ENCODE data around the gene PRCD. TPM values are rescaled to one million over a fixed set of nuclear protein-coding genes. Genes with fewer than 3 reads are reported as not detected.

PRCD gene
- total RNA-seq, 1 donor from 2014 or later = 0.52 TPM

- no peaks in the 10 kb centered on the region for H3K36me3 ChIP-seq (ENCODE audit: control insufficient read depth in 3 of 3, insufficient read depth in 3 of 3, low read length in 3 of 3)
- peak overlapping the region in 1 of 3 donors; percentile 35 for H3K4me3 ChIP-seq (ENCODE audit: low read length in 3 of 3)
- peaks cover 0 to 4% (median 0%) of the 10 kb centered on the region in 3 donors for H3K27me3 ChIP-seq (ENCODE audit: control insufficient read depth in 3 of 3, insufficient read depth in 3 of 3, low read length in 3 of 3)
- H3K9ac ChIP-seq (ENCODE audit: low read depth in 1 of 3, low read length in 3 of 3) = peak overlapping the region in 2 of 3 donors; percentile 50 to 59
- H3K9me3 ChIP-seq (ENCODE audit: control insufficient read depth in 3 of 3, low read length in 3 of 3) = no peaks in the 10 kb centered on the region
- H3K27ac ChIP-seq (ENCODE audit: low read depth, low read length) = peak overlapping the region; percentile 76
- peaks cover 56 to 59% (median 57%) of the 10 kb centered on the region in 3 donors for H3K4me1 ChIP-seq (ENCODE audit: control insufficient read depth in 3 of 3, insufficient read depth in 3 of 3, low read length in 3 of 3)
These were observed 12.3 kb upstream of the PRCD start for GRCh38 chr17:76527430-76528111.

GRCh38 chr17:76528156-76528527, 11.7 kb upstream of the PRCD start:
- H3K9me3 ChIP-seq (ENCODE audit: control insufficient read depth in 3 of 3, low read length in 3 of 3) = no peaks in the 10 kb centered on the region
- H3K9ac ChIP-seq (ENCODE audit: low read depth in 1 of 3, low read length in 3 of 3) = peak overlapping the region; percentile 43 to 64 (median 45)
- H3K36me3 ChIP-seq (ENCODE audit: control insufficient read depth in 3 of 3, insufficient read depth in 3 of 3, low read length in 3 of 3) = no peaks in the 10 kb centered on the region
- H3K27me3 ChIP-seq (ENCODE audit: control insufficient read depth in 3 of 3, insufficient read depth in 3 of 3, low read length in 3 of 3) = peaks cover 0 to 4% (median 0%) of the 10 kb centered on the region in 3 donors
- H3K27ac ChIP-seq (ENCODE audit: low read depth, low read length) = peak overlapping the region; percentile 90
- peaks cover 53 to 58% (median 53%) of the 10 kb centered on the region in 3 donors for H3K4me1 ChIP-seq (ENCODE audit: control insufficient read depth in 3 of 3, insufficient read depth in 3 of 3, low read length in 3 of 3)
- H3K4me3 ChIP-seq (ENCODE audit: low read length in 3 of 3) = peak overlapping the region in 1 of 3 donors; percentile 14

- Histone ChIP-seq H3K27ac (ENCODE audit: low read depth, low read length) (peak overlapping the region; percentile 90), H3K36me3 (ENCODE audit: control insufficient read depth in 3 of 3, insufficient read depth in 3 of 3, low read length in 3 of 3) (no peaks in the 10 kb centered on the region), H3K27me3 (ENCODE audit: control insufficient read depth in 3 of 3, insufficient read depth in 3 of 3, low read length in 3 of 3) (peaks cover 0 to 4% (median 0%) of the 10 kb centered on the region in 3 donors), H3K4me3 (ENCODE audit: low read length in 3 of 3) (peak overlapping the region in 1 of 3 donors; percentile 24), H3K9me3 (ENCODE audit: control insufficient read depth in 3 of 3, low read length in 3 of 3) (no peaks in the 10 kb centered on the region), H3K9ac (ENCODE audit: low read depth in 1 of 3, low read length in 3 of 3) (peak overlapping the region; percentile 43 to 69 (median 64)), H3K4me1 (ENCODE audit: control insufficient read depth in 3 of 3, insufficient read depth in 3 of 3, low read length in 3 of 3) (peaks cover 50 to 54% (median 51%) of the 10 kb centered on the region in 3 donors)
These were observed 11.2 kb upstream of the PRCD start for GRCh38 chr17:76528528-76529223.

GRCh38 chr17:76529224-76530094, 10.4 kb upstream of the PRCD start:
- Histone ChIP-seq H3K4me1 (ENCODE audit: control insufficient read depth in 3 of 3, insufficient read depth in 3 of 3, low read length in 3 of 3) (peaks cover 49 to 54% (median 50%) of the 10 kb centered on the region in 3 donors), H3K4me3 (ENCODE audit: low read length in 3 of 3) (peak overlapping the region in 2 of 3 donors; percentile 22 to 24), H3K9me3 (ENCODE audit: control insufficient read depth in 3 of 3, low read length in 3 of 3) (no peaks in the 10 kb centered on the region), H3K27me3 (ENCODE audit: control insufficient read depth in 3 of 3, insufficient read depth in 3 of 3, low read length in 3 of 3) (peaks cover 0 to 4% (median 0%) of the 10 kb centered on the region in 3 donors), H3K27ac (ENCODE audit: low read depth, low read length) (peak overlapping the region; percentile 90), H3K9ac (ENCODE audit: low read depth in 1 of 3, low read length in 3 of 3) (peak overlapping the region in 2 of 3 donors; percentile 64 to 69), H3K36me3 (ENCODE audit: control insufficient read depth in 3 of 3, insufficient read depth in 3 of 3, low read length in 3 of 3) (no peaks in the 10 kb centered on the region)

- Histone ChIP-seq H3K4me3 (ENCODE audit: low read length in 3 of 3) (peak overlapping the region in 1 of 3 donors; percentile 13), H3K36me3 (ENCODE audit: control insufficient read depth in 3 of 3, insufficient read depth in 3 of 3, low read length in 3 of 3) (no peaks in the 10 kb centered on the region), H3K27ac (ENCODE audit: low read depth, low read length) (peak overlapping the region; percentile 90), H3K9ac (ENCODE audit: low read depth in 1 of 3, low read length in 3 of 3) (peak overlapping the region; percentile 50 to 64 (median 61)), H3K9me3 (ENCODE audit: control insufficient read depth in 3 of 3, low read length in 3 of 3) (no peaks in the 10 kb centered on the region), H3K27me3 (ENCODE audit: control insufficient read depth in 3 of 3, insufficient read depth in 3 of 3, low read length in 3 of 3) (peaks cover 0 to 4% (median 0%) of the 10 kb centered on the region in 3 donors), H3K4me1 (ENCODE audit: control insufficient read depth in 3 of 3, insufficient read depth in 3 of 3, low read length in 3 of 3) (peaks cover 46 to 49% (median 47%) of the 10 kb centered on the region in 3 donors)
These were observed 9.6 kb upstream of the PRCD start for GRCh38 chr17:76530095-76530723.

GRCh38 chr17:76530811-76531485, 8.9 kb upstream of the PRCD start:
- Histone ChIP-seq H3K36me3 (ENCODE audit: control insufficient read depth in 3 of 3, insufficient read depth in 3 of 3, low read length in 3 of 3) (no peaks in the 10 kb centered on the region), H3K4me1 (ENCODE audit: control insufficient read depth in 3 of 3, insufficient read depth in 3 of 3, low read length in 3 of 3) (peaks cover 45 to 55% (median 46%) of the 10 kb centered on the region in 3 donors), H3K27me3 (ENCODE audit: control insufficient read depth in 3 of 3, insufficient read depth in 3 of 3, low read length in 3 of 3) (peaks cover 0 to 5% (median under 1%) of the 10 kb centered on the region in 3 donors), H3K9ac (ENCODE audit: low read depth in 1 of 3, low read length in 3 of 3) (peak overlapping the region; percentile 50 to 64 (median 61)), H3K9me3 (ENCODE audit: control insufficient read depth in 3 of 3, low read length in 3 of 3) (no peaks in the 10 kb centered on the region), H3K27ac (ENCODE audit: low read depth, low read length) (peak overlapping the region; percentile 90), H3K4me3 (ENCODE audit: low read length in 3 of 3) (peak overlapping the region in 1 of 3 donors; percentile 22)

- H3K9ac ChIP-seq (ENCODE audit: low read depth in 1 of 3, low read length in 3 of 3) = no peak overlapping the region
- H3K27me3 ChIP-seq (ENCODE audit: control insufficient read depth in 3 of 3, insufficient read depth in 3 of 3, low read length in 3 of 3) = peaks cover 0 to 11% (median 6%) of the 10 kb centered on the region in 3 donors
- peak overlapping the region in 1 of 3 donors; percentile 22 for H3K4me3 ChIP-seq (ENCODE audit: low read length in 3 of 3)
- peak overlapping the region; percentile 90 for H3K27ac ChIP-seq (ENCODE audit: low read depth, low read length)
- no peaks in the 10 kb centered on the region for H3K36me3 ChIP-seq (ENCODE audit: control insufficient read depth in 3 of 3, insufficient read depth in 3 of 3, low read length in 3 of 3)
- peaks cover 51 to 61% (median 52%) of the 10 kb centered on the region in 3 donors for H3K4me1 ChIP-seq (ENCODE audit: control insufficient read depth in 3 of 3, insufficient read depth in 3 of 3, low read length in 3 of 3)
- H3K9me3 ChIP-seq (ENCODE audit: control insufficient read depth in 3 of 3, low read length in 3 of 3) = no peaks in the 10 kb centered on the region
These were observed 8.3 kb upstream of the PRCD start for GRCh38 chr17:76531486-76532038.

- Histone ChIP-seq H3K4me3 (ENCODE audit: low read length in 3 of 3) (no peak overlapping the region), H3K9me3 (ENCODE audit: control insufficient read depth in 3 of 3, low read length in 3 of 3) (no peaks in the 10 kb centered on the region), H3K27ac (ENCODE audit: low read depth, low read length) (peak overlapping the region; percentile 90), H3K9ac (ENCODE audit: low read depth in 1 of 3, low read length in 3 of 3) (peak overlapping the region in 1 of 3 donors; percentile 40), H3K27me3 (ENCODE audit: control insufficient read depth in 3 of 3, insufficient read depth in 3 of 3, low read length in 3 of 3) (peaks cover 5 to 15% (median 12%) of the 10 kb centered on the region in 3 donors), H3K4me1 (ENCODE audit: control insufficient read depth in 3 of 3, insufficient read depth in 3 of 3, low read length in 3 of 3) (peaks cover 55 to 63% (median 55%) of the 10 kb centered on the region in 3 donors), H3K36me3 (ENCODE audit: control insufficient read depth in 3 of 3, insufficient read depth in 3 of 3, low read length in 3 of 3) (no peaks in the 10 kb centered on the region)
These were observed 7.7 kb upstream of the PRCD start for GRCh38 chr17:76532072-76532651.
